ENCODE data around the gene CIAO3.

The CIAO3 gene

DNA sequence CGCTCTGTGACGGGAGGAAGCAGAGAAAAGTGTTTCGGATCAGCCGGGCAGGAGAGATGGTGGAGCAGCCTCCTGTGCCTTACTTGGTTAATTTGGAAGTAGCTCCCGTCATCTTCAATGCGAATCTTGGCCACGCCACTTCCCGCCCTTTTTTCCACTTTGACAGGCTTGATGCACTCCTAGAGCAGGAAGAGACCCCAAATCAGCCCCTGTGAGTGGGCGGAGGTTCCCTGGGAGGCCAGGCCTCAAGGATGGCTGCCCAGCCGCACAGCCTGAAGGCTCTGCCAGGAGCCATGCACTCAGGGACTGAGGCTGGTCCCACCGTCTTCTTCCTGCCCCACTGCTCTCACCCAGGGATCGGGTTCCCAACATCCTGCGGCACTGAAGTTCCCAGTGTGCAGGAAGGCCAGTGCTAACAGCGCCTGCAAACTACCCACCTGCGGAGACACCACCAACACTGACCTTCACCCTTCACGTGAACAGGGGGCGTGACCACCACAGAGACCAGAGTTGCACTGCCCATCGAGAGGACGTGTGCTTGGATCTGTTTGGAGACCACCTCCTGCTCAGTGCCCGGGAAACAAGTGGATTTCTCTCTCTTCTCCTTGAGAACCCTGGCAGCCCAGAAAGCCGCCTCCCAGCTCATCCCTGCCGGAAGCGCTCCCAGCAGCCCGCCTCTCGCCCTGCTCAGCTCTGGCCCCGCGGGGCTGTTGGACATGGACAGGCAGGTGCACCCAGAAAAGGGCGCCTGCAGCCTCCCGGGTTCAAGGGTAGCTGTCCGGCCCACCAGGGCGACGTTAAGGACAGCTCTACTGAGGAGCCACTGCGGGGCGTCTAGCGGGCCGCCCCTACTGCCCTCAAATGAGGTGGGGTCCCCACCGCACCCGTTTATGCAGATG, 988 bp downstream of the CIAO3 start:
- TF ChIP-seq GATA3 (IDR thresholded peaks at IDR 0.05; ENCODE audit: low read depth, low read length) = no peak
- TF ChIP-seq GATA2 (IDR thresholded peaks at IDR 0.05; ENCODE audit: low read depth, low read length) = no peak

- TF ChIP-seq GATA3 (IDR thresholded peaks at IDR 0.05; ENCODE audit: low read depth, low read length) (no peak), GATA2 (IDR thresholded peaks at IDR 0.05; ENCODE audit: low read depth, low read length) (no peak)
Observed at GRCh38 chr16:736936-737481, 3.8 kb downstream of the CIAO3 start.

DNA sequence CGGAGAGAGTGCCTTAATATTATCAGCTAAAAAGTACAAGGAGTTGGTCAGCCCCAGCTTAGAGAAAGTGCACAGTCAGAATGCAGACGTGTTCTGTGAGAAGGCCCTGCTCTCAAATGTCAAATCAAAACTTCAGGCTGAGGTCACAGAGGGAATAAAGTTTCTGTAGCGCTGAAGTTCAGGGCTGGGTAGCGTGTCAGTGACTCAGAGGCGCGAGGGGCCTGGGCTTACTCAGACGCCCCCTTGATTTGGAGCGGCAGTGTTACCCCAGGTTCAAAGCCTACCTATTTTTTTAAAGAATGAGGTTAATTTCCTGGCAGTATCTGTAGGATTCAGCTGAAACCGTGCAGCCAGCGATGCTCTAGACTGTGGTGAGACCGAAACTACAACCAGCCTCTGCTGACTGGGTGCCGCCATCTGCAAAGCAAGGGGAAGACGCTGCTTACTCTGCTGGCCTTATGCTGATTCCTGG, 4.8 kb downstream of the CIAO3 start:
- TF ChIP-seq GATA2 (IDR thresholded peaks at IDR 0.05; ENCODE audit: low read depth, low read length) = no peak
- TF ChIP-seq GATA3 (IDR thresholded peaks at IDR 0.05; ENCODE audit: low read depth, low read length) = no peak

DNA sequence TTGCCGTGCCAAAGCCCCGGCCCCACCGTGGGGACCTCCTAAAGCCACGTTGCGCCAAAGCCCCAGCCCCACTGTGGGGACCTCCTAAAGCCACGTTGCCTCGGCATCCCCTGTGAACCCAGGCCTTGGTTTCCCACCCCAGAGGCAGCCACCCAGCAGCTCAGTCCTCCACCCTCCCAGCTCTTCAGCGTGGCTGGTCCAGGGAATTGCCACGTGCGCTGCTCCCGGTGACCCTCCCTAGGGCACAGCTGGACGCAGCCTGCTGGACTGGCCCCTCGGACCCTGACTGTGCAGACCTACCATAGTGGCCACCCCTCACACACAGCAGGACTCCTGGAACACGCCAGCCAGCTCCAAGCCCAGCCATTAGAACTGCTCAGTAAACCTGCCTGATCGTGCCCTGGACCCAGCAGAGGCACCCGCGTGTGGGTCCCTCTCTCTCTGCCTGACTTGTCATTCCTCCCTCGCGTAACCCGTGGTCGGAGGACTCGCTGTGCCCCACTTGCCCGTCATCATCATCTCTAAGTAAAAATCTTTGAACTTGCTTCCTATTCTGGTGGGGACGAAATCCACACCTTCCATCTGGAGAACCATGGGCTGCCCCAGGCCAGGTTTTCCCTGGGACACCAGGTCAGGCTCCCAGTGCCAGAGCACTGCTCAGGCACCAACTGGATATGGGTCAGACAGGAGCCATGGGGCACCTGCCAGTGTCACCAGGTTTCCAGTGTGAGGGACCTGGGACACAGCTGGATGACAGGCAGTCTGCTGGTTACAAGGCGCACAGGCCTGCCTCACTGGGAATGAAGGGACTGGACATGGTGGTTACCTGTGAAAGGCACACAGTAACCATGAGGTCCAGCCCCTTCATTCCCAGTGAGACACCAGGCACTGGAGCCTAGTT, 5.6 kb downstream of the CIAO3 start:
- no peak for TF ChIP-seq GATA2 (IDR thresholded peaks at IDR 0.05; ENCODE audit: low read depth, low read length)
- TF ChIP-seq GATA3 (IDR thresholded peaks at IDR 0.05; ENCODE audit: low read depth, low read length) = no peak

- no peak for TF ChIP-seq GATA3 (IDR thresholded peaks at IDR 0.05; ENCODE audit: low read depth, low read length)
- no peak for TF ChIP-seq GATA2 (IDR thresholded peaks at IDR 0.05; ENCODE audit: low read depth, low read length)
Observed at GRCh38 chr16:734208-734980, 6.4 kb downstream of the CIAO3 start.

DNA sequence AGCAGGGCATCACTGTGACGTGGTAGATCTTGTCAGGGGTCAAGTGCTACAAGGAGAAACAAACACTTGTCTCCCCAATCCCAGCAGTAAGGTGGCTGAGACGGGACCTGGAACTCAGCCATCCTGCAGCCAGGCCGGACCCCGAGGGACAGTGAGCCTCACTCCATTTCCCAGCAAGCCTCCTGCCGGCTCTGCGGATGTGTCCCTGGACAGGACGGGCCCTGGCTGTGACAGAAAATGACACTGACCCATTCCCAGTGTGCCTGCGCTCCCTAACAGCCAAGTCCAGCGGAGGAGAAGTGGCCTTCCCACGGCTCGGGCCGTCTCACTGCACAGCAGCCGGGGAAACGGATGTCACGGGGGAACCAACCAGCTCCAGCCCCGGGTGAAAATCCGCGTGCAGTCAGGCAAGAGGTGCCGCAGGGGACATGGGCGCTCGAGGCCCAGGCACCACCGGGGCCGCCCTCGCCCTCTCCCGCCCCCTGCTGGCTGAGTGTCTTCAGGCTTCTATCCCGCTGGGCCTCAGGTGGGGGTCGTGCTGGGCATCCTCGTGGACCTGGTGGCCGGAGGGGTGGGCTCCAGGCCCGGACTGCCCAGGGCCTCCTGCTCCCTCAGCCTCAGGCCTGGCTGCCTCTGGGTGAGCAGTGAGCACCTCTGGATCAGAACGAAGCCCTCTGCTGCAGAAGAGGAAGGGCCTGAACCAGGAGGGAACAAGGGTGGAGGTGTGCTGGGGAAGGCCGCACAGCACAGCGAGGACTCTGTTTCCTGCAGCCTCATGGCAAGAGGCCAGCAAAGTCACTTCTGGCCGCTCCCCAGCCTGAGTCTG, 7.2 kb downstream of the CIAO3 start:
- TF ChIP-seq GATA3 (IDR thresholded peaks at IDR 0.05; ENCODE audit: low read depth, low read length) = no peak
- TF ChIP-seq GATA2 (IDR thresholded peaks at IDR 0.05; ENCODE audit: low read depth, low read length) = no peak

- no peak for TF ChIP-seq GATA2 (IDR thresholded peaks at IDR 0.05; ENCODE audit: low read depth, low read length)
Observed at GRCh38 chr16:732936-733335, 7.9 kb downstream of the CIAO3 start.

- TF ChIP-seq GATA3 (IDR thresholded peaks at IDR 0.05; ENCODE audit: low read depth, low read length) (no peak), GATA2 (IDR thresholded peaks at IDR 0.05; ENCODE audit: low read depth, low read length) (no peak)
Observed at GRCh38 chr16:732332-732731, 8.5 kb downstream of the CIAO3 start.

GRCh38 chr16:730666-731509, 9.9 kb downstream of the CIAO3 start:
- TF ChIP-seq GATA3 (IDR thresholded peaks at IDR 0.05; ENCODE audit: low read depth, low read length) (no peak), GATA2 (IDR thresholded peaks at IDR 0.05; ENCODE audit: low read depth, low read length) (no peak)

DNA sequence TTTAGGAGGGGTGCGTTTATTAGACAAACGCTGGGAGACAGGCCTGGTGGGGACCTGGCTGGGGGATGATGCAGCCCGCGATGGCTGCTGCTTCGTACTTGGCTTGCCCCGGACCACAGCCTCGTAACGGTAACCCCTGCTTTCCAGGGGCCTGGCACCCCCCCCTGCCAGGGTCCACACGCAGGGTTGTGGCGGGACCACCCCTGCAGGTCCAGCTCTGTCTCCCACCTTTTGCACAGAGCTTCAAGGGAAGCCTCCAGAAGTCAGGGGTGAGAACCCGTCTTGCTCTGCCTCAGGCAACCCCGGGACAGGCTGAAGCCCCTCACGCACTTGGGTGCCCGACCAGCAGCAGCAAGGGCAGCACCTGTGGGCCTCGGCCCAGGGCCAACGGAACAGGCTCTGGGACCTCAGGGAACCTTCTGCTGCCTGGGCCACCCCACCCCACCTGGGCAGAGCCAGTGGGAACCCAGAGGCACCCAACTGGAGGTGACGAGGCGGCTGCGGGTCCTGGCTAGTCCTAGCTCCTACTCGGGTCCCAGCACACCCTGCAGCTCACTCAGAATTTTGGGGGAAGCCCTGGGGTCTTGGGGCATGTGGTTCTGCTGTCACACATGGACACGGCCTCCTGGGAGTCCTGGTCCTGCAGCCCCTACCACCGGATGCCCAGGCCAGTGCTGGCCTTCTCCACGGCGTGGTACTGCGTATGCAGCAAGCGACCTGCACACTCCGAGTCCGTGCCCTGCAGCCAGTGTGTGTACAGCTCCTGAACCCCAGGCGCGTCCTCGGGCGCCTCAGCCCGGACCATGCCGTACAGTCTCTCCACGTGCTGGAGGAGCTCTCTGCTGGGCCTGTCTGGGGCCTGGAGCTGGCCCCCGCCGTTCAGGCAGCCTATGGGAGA, 10.8 kb downstream of the CIAO3 start:
- TF ChIP-seq GATA3 (IDR thresholded peaks at IDR 0.05; ENCODE audit: low read depth, low read length) (no peak), GATA2 (IDR thresholded peaks at IDR 0.05; ENCODE audit: low read depth, low read length) (no peak)
